ENCODE data around the gene BORCS5. TPM values are rescaled to one million over a fixed set of nuclear protein-coding genes. Genes with fewer than 3 reads are reported as not detected.

Gene BORCS5
- total RNA-seq, 1 experiment from 2014 or later, result 13.9 TPM

GRCh38 chr12:12460935-12461922 lies 104.4 kb downstream of the BORCS5 start:
- Mint-ChIP-seq H3K4me1 (peaks cover 11 to 18% of the 10 kb centered on the region in 2 experiments; a peak in 3 of 4 replicates), H3K27ac (no peak overlapping the region), H3K9me3 (no peaks in the 10 kb centered on the region), H3K4me3 (no peak overlapping the region), H3K27me3 (ENCODE audit: low read depth) (no peaks in the 10 kb centered on the region), H3K36me3 (ENCODE audit: insufficient read depth in 1 of 3, low read depth in 3 of 3) (peaks cover 0 to 3% (median 0%) of the 10 kb centered on the region in 3 experiments; a peak in 2 of 7 replicates)
- no peak overlapping the region for H4K91ac ChIP-seq (ENCODE audit: insufficient read length, low read depth, low read length)
- H4K20me1 ChIP-seq (ENCODE audit: control insufficient read depth, insufficient read depth, insufficient read length), result no peaks in the 10 kb centered on the region
- H3K4me1 ChIP-seq (ENCODE audit: insufficient read depth, low read length), result peaks cover 3% of the 10 kb centered on the region; the same call in 1 of the 2 replicates
- H3K79me1 ChIP-seq (ENCODE audit: insufficient read depth, low read depth, low read length, poor library complexity, severe bottlenecking), result no peaks in the 10 kb centered on the region
- no peak overlapping the region for H3K56ac ChIP-seq (ENCODE audit: insufficient read length, low read depth, low read length)
- no CpG with 5 or more reads among the region's 8 CpGs for WGBS (ENCODE audit: extremely low coverage, insufficient read length, low lambda C conversion rate)
- H2AFZ ChIP-seq (ENCODE audit: low read length), result no peak overlapping the region
- H3K79me2 ChIP-seq (ENCODE audit: insufficient read depth, low read length), result no peaks in the 10 kb centered on the region
- no peak overlapping the region for H4K8ac ChIP-seq (replicated peaks; ENCODE audit: insufficient read length, low read depth, low read length)
- no peak overlapping the region for H2BK120ac ChIP-seq (ENCODE audit: low read depth, low read length, poor library complexity, severe bottlenecking)
- H2BK15ac ChIP-seq (ENCODE audit: low read depth, low read length), result no peak overlapping the region
- H2BK5ac ChIP-seq (ENCODE audit: insufficient read length, low read length), result no peak overlapping the region
- H3K14ac ChIP-seq (ENCODE audit: insufficient read depth, low read length), result no peak overlapping the region
- TF ChIP-seq CTCF (conservative IDR thresholded peaks at IDR 0.05), result no peak
- H3K9me3 ChIP-seq (ENCODE audit: control insufficient read depth, low read depth, low read length), result no peaks in the 10 kb centered on the region
- H3K23me2 ChIP-seq (ENCODE audit: insufficient read length, low read depth, low read length, poor library complexity, severe bottlenecking), result no peaks in the 10 kb centered on the region
- H3K23ac ChIP-seq (ENCODE audit: insufficient read length, low read depth, low read length), result no peak overlapping the region
- no peak overlapping the region for H3K18ac ChIP-seq (ENCODE audit: insufficient read length, low read depth, low read length)
- H3K27ac ChIP-seq (ENCODE audit: insufficient read length, low read depth, low read length), result no peak overlapping the region
- no peak for DNase-seq
- no peak overlapping the region for H2BK12ac ChIP-seq (ENCODE audit: insufficient read length, low read depth, low read length)
- H2AK5ac ChIP-seq (ENCODE audit: insufficient read length, low read length), result no peak overlapping the region
- H3K4me2 ChIP-seq (ENCODE audit: insufficient read depth, insufficient read length, low read length), result no peak overlapping the region
- H4K5ac ChIP-seq (ENCODE audit: insufficient read length, low read depth, low read length), result no peak overlapping the region
- H3T11ph ChIP-seq (ENCODE audit: low read length), result no peak overlapping the region
- no peak overlapping the region for H3K4ac ChIP-seq (ENCODE audit: low read depth, low read length)
- H2BK20ac ChIP-seq (ENCODE audit: low read depth, low read length, poor library complexity, severe bottlenecking), result no peak overlapping the region
- no peaks in the 10 kb centered on the region for H3K27me3 ChIP-seq (ENCODE audit: insufficient read depth, low read length)
- no peak overlapping the region for H3K9ac ChIP-seq (ENCODE audit: extremely low read depth, insufficient read length, low read length)

All from H9 (cell line).